Measurements from ENCODE around the gene LTBP1. TPM values are rescaled to one million over a fixed set of nuclear protein-coding genes. Genes with fewer than 3 reads are reported as not detected.

The LTBP1 gene
- total and polyA plus RNA-seq, 2 of the 13 experiments (the other 11 are each of a cell fraction or from before 2014, with no cell fraction given): 0.12 to 0.22 TPM

GRCh38 chr2:33059471-33060156 is 112.9 kb downstream of the LTBP1 start:
- no peak overlapping the region for H3K27ac ChIP-seq (ENCODE audit: extremely low read length, insufficient read depth, low read length)
- no peak overlapping the region for H3K9ac ChIP-seq (ENCODE audit: insufficient read depth, low read depth, low read length)
- no peaks in the 10 kb centered on the region for H3K27me3 ChIP-seq (ENCODE audit: control insufficient read depth in 1 of 2, insufficient read depth in 2 of 2, low read length in 2 of 2)
- CTCF ChIA-PET (ENCODE audit: low intra/inter-chr PET ratio, low total read pairs): no interaction called here
- TF ChIP-seq MEF2D (CRISPR knock-in tag; IDR thresholded peaks at IDR 0.05) (peak; percentile 83), HNF4A (CRISPR knock-in tag; IDR thresholded peaks at IDR 0.05) (peak; percentile 42; the same call in 1 of the 2 replicates), KDM1A (CRISPR knock-in tag; IDR thresholded peaks at IDR 0.05) (no peak), AHDC1 (CRISPR knock-in tag; IDR thresholded peaks at IDR 0.05; ENCODE audit: borderline replicate concordance) (peak; percentile 24; the same call in 1 of the 2 replicates)
- no peaks in the 10 kb centered on the region for H3K36me3 ChIP-seq (replicated peaks in 1 of 2; ENCODE audit: control insufficient read depth in 1 of 2, insufficient read depth in 2 of 2, low read length in 2 of 2)
- H4K20me1 ChIP-seq (ENCODE audit: insufficient read depth, low read length): no peaks in the 10 kb centered on the region
- H3K4me2 ChIP-seq (ENCODE audit: low read depth, low read length): no peak overlapping the region
- POLR2A ChIA-PET: no interaction called here
- FAIRE-seq (no peak), DNase-seq (ENCODE audit: low spot score) (no peak), ATAC-seq (peak; percentile 46; the same call in 1 of the 3 replicates)
- intact Hi-C loops (cut with micrococcal nuclease; ENCODE audit: unreplicated experiment): no loop called here
- no peaks in the 10 kb centered on the region for H3K79me2 ChIP-seq (ENCODE audit: insufficient read depth, low read length)
- no TSS peak for BruUV-seq (replicated peaks)
- 10% methylated on average over 3 of the region's 3 CpGs for WGBS (ENCODE audit: low lambda C conversion rate)
- H3K9me3 ChIP-seq (ENCODE audit: low read length): no peaks in the 10 kb centered on the region
- no peak overlapping the region for H3K4me3 ChIP-seq (replicated peaks in 1 of 3; ENCODE audit: insufficient read depth in 1 of 3, low read depth in 2 of 3, low read length in 3 of 3)
- peaks cover 9% of the 10 kb centered on the region for H3K4me1 ChIP-seq (ENCODE audit: insufficient read depth, low read length)
- no peak overlapping the region for H2AFZ ChIP-seq (ENCODE audit: low read length)
- in situ Hi-C loops (cut with HindIII; ENCODE audit: extremely low pct_ligation_motif_present, low pct_unique_long_range_greater_than_20kb): no loop called here

Measured in HepG2 (cell line).